GM21786 (cell line): ENCODE results near the gene CFL1.
"Not testable (repeated sequence)": the region's sequence is repeated elsewhere in the genome, so short reads cannot be mapped to it uniquely, and the experiment has no call there.

Experiments
- ATAC-seq: cut with Tn5 transposase; IDR thresholded peaks from one replicate; pipeline ENCODE4 v1.9.1; 2021; ENCODE audit not compliant: unreplicated experiment

CFL1 gene

GRCh38 chr11:65859812-65860277, 1.9 kb upstream of the CFL1 start:
- no peak for ATAC-seq

- ATAC-seq, result peak; percentile 51
These were observed 1.3 kb upstream of the CFL1 start for GRCh38 chr11:65859095-65859811.

- no peak for ATAC-seq
These were observed 704 bp upstream of the CFL1 start for GRCh38 chr11:65858681-65859087.

- ATAC-seq, result no peak
These were observed 504 bp downstream of the CFL1 start for GRCh38 chr11:65857500-65857852.

- ATAC-seq, result peak; percentile 31
These were observed 1.1 kb downstream of the CFL1 start for GRCh38 chr11:65856689-65857499.

- ATAC-seq, result no peak
These were observed 2.0 kb downstream of the CFL1 start for GRCh38 chr11:65855927-65856363.

GRCh38 chr11:65854852-65855837, 2.8 kb downstream of the CFL1 start:
- no peak for ATAC-seq

- no peak for ATAC-seq
These were observed 3.8 kb downstream of the CFL1 start for GRCh38 chr11:65854161-65854592.

- ATAC-seq, result no peak
These were observed 4.6 kb downstream of the CFL1 start for GRCh38 chr11:65853246-65853979.

- ATAC-seq, result no peak
These were observed 5.3 kb downstream of the CFL1 start for GRCh38 chr11:65852508-65853245.

GRCh38 chr11:65851811-65852507, 6.0 kb downstream of the CFL1 start:
- no peak for ATAC-seq

GRCh38 chr11:65851083-65851579, 6.8 kb downstream of the CFL1 start:
- ATAC-seq, result no peak

- ATAC-seq, result no peak
These were observed 7.5 kb downstream of the CFL1 start for GRCh38 chr11:65850217-65851082.

GRCh38 chr11:65849771-65850216, 8.2 kb downstream of the CFL1 start:
- ATAC-seq, result no peak

- no peak for ATAC-seq
These were observed 8.6 kb downstream of the CFL1 start for GRCh38 chr11:65849366-65849765.

GRCh38 chr11:65848693-65849092, 9.3 kb downstream of the CFL1 start:
- not testable (repeated sequence) for ATAC-seq

GRCh38 chr11:65847746-65848145, 10.2 kb downstream of the CFL1 start:
- no peak for ATAC-seq
